Natural killer cell (primary cell): ENCODE results near the gene AIRE. TPM values are rescaled to one million over a fixed set of nuclear protein-coding genes. Genes with fewer than 3 reads are reported as not detected.
"Not testable (repeated sequence)": the region's sequence is repeated elsewhere in the genome, so short reads cannot be mapped to it uniquely, and the experiment has no call there.

Experiments
- ATAC-seq, 3 donors: fragments of 150-1000 bp in 2 of 3; fragments of 200-7000 bp in 1 of 3; cut with Tn5 transposase; 1 replicate in 1 of 3; 2 replicates in 2 of 3; pipeline ENCODE4 v1.10.0; 2021; ENCODE audit warnings: mild to moderate bottlenecking in 2 of 3, moderate library complexity in 2 of 3
- DNase-seq, 2 donors: peaks; one replicate each; pipeline versions ENCODE4 v3.0.0 to v3.0.0-alpha.2; 2013 to 2021; ENCODE audit warnings: mixed read lengths in 1 of 2
- H3K27ac ChIP-seq: one replicate; pipeline ENCODE4 v1.5.1; 2013; ENCODE audit warnings: mild to moderate bottlenecking, low read length
- H3K27me3 ChIP-seq: one replicate; pipeline ENCODE4 v1.6.1; 2013; ENCODE audit warnings: low read length; ENCODE audit not compliant: control insufficient read depth, insufficient read depth
- H3K36me3 ChIP-seq: one replicate; pipeline ENCODE4 v1.6.1; 2013; ENCODE audit warnings: low read length; ENCODE audit not compliant: control insufficient read depth, insufficient read depth
- H3K4me1 ChIP-seq: one replicate; pipeline ENCODE4 v1.6.1; 2013; ENCODE audit warnings: low read length; ENCODE audit not compliant: control insufficient read depth, insufficient read depth
- H3K4me3 ChIP-seq: one replicate; pipeline ENCODE4 v1.5.1; 2013; ENCODE audit warnings: low read length
- H3K9me3 ChIP-seq: one replicate; pipeline ENCODE4 v1.6.1; 2013; ENCODE audit warnings: low read length; ENCODE audit not compliant: control insufficient read depth, insufficient read depth
- H3K27ac Mint-ChIP-seq, 2 donors: one replicate each; pipeline ENCODE4 v1.8.0; 2022; ENCODE audit warnings: mild to moderate bottlenecking in 2 of 2, mixed read lengths in 2 of 2, moderate library complexity in 1 of 2
- H3K27me3 Mint-ChIP-seq, 2 donors: one replicate each; pipeline ENCODE4 v1.8.0; 2022; ENCODE audit warnings: low read depth in 2 of 2, mixed read lengths in 2 of 2
- H3K36me3 Mint-ChIP-seq: one replicate; pipeline ENCODE4 v1.8.0; 2022; ENCODE audit warnings: mixed read lengths
- H3K4me1 Mint-ChIP-seq, 2 donors: one replicate each; pipeline ENCODE4 v1.8.0; 2022; ENCODE audit warnings: mixed read lengths in 2 of 2
- H3K4me3 Mint-ChIP-seq: one replicate; pipeline ENCODE4 v1.8.0; 2022; ENCODE audit warnings: mild to moderate bottlenecking, moderate library complexity, mixed read lengths
- H3K9me3 Mint-ChIP-seq, 2 donors: one replicate each; pipeline ENCODE4 v1.8.0; 2022; ENCODE audit warnings: mixed read lengths in 2 of 2
- WGBS: methylation state at CpG from one replicate; pipeline ENCODE4 v1.1.7; 2013; ENCODE audit warnings: missing lambda C conversion rate; ENCODE audit not compliant: insufficient coverage; 5-methylcytosine and 5-hydroxymethylcytosine counted together
- intact Hi-C: fragments of 100-400 bp; cut with micrococcal nuclease; formaldehyde crosslinking; loops from one replicate; pipeline ENCODE4 v1.14.2; 2022
- total RNA-seq, 4 donors: library from RNA; stranded (reverse); fragments of 120-200 nt in 1 of 4; gene quantifications; one replicate each; pipeline versions ENCODE4 v1.2.3 to v1.2.4, GENCODE V29; 2013 to 2022
- TF ChIP-seq, protein P1 (sequence below): fragments of 200-600 bp; IDR thresholded peaks from one replicate; pipeline ENCODE4 v1.8.0; 2022; ENCODE audit warnings: antibody characterized with exemption

AIRE gene
- total RNA-seq, 3 donors from 2014 or later (not counting 1 experiment from before 2014, with no cell fraction given) = not detected

DNA sequence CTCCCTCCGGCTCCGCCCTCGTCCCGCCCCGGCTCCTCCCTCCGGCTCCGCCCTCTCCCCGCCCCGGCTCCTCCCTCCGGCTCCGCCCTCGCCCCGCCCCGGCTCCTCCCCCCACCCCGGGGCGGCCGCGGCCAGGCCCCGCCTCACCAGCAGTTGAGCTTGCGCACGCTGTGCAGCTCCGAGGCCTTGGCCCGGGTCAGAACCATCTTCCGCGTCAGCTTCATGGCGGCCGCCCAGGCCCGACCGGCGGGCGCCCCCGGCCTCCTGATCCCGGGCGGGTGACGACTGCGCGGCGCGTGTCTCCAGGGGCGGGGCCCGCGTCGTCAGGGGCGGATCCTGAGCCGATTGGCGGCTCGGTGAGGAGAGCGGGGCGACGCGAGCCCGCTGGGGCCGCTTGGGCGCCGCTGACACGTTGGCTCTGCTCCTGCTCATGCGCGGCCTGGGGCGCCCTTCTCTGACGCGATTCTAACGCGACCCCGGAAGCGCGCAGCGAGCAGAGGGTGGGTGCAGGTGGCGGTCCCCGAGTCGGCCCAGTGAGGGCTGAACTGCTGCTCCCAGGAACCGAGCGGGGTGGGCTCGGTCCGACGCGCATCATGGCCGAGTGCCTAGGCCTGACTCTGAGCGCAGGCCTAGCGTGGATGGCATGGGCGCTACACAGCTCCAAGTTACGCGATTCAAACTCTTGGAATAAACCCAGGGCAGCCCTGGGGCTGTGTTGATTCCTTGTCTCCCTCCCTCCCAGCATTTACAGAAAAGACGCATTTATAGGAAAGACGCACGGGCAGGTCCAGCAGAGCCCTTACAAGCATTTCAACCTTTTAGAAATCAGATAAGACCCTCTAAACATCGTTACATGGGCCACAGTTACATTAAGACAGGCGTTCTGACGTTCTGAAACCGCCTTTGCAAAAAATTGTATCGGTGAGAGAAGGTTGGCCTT is 53.6 kb downstream of the AIRE start, which contains the start of gene CFAP410:
Gene CFAP410, minus strand, starts transcription at position 420 of the 940 bp plus-strand sequence. Its CDS starts 196 bp downstream, at position 224.
- Histone ChIP-seq H3K9me3 (no peaks in the 10 kb centered on the region), H3K4me3 (peak within 1 kb of the TSS; percentile 85), H3K27ac (peak within 1 kb of the TSS; percentile 97), H3K27me3 (no peaks in the 10 kb centered on the region), H3K36me3 (peaks cover 7% of the 10 kb centered on the region), H3K4me1 (peaks cover 26% of the 10 kb centered on the region)
- Mint-ChIP-seq H3K36me3 (no peaks in the 10 kb centered on the region), H3K27me3 (no peaks in the 10 kb centered on the region), H3K9me3 (no peaks in the 10 kb centered on the region), H3K4me3 (peak within 1 kb of the TSS; percentile 92), H3K4me1 (peaks cover 25% of the 10 kb centered on the region in 2 donors), H3K27ac (peak within 1 kb of the TSS; percentile 97)
- peak; percentile 96 to 97 for DNase-seq
- intact Hi-C loops = no loop called here
- under 1% methylated on average over 80 of the region's 90 CpGs for WGBS
- ATAC-seq = peak; percentile 85 to 93 (median 85)
- TF ChIP-seq, protein P1, sequence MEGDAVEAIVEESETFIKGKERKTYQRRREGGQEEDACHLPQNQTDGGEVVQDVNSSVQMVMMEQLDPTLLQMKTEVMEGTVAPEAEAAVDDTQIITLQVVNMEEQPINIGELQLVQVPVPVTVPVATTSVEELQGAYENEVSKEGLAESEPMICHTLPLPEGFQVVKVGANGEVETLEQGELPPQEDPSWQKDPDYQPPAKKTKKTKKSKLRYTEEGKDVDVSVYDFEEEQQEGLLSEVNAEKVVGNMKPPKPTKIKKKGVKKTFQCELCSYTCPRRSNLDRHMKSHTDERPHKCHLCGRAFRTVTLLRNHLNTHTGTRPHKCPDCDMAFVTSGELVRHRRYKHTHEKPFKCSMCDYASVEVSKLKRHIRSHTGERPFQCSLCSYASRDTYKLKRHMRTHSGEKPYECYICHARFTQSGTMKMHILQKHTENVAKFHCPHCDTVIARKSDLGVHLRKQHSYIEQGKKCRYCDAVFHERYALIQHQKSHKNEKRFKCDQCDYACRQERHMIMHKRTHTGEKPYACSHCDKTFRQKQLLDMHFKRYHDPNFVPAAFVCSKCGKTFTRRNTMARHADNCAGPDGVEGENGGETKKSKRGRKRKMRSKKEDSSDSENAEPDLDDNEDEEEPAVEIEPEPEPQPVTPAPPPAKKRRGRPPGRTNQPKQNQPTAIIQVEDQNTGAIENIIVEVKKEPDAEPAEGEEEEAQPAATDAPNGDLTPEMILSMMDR = no peak

DNA sequence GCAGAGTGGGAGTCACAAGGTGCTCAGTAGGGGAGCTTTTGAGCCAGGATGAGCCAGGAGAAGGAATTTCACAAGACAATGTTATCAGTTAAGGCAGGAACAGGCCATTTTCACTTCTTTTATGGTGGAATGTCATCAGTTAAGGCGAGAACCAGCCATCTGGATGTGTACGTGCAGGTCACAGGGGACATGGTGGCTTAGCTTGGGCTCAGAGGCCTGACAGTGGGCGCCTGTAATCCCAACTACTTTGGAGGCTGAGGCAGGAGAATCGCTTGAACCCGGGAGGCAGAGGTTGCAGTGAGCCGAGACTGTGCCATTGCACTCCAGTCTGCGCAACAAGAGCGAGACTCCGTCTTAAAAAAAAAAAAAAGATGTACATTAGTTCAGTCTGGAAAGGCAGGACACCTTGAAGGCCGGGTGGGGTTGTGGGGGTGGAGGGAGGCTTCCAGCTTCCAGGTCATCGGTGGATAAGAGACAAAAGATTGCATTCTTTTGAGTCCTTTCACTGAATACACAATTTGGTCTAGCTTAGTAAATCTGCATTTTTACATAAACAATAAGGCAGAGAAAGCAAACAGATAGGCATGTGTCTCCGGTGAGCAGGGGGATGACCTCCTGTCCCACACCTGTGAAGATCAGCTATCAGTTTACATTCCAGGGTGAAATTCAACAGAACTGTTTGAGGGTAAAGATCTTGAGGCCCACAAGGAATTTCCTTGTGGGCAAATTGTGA is 56.2 kb downstream of the AIRE start:
- H3K36me3 Mint-ChIP-seq, ATAC-seq, H3K36me3 ChIP-seq, DNase-seq, H3K9me3 Mint-ChIP-seq, H3K27me3 ChIP-seq, H3K27ac ChIP-seq, intact Hi-C loops, H3K4me3 ChIP-seq, H3K27ac Mint-ChIP-seq, H3K4me3 Mint-ChIP-seq, H3K27me3 Mint-ChIP-seq, H3K9me3 ChIP-seq: not testable (repeated sequence)
- 93% methylated on average over 12 of the region's 12 CpGs for WGBS
- H3K4me1 ChIP-seq = peaks cover 23% of the 10 kb centered on the region
- H3K4me1 Mint-ChIP-seq = peaks cover 21 to 25% of the 10 kb centered on the region in 2 donors

DNA sequence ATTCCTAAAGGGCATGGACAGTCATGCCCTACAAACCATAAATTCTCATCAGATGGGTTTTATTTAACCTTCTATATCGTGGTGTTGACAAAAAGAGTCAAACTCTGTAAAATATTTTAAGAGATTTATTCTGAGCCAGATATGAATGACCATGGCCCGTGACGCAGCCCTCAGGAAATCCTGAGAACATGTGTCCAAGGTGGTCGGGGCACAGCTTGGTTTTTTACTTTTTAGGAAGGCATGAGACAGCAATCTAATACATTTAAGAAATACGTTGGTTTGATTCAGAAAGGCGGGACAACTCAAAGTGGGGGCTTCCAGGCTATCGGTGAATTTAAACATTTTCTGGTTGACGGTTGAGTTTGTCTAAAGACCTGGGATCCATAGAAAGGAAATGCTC is 57.3 kb downstream of the AIRE start:
- H3K36me3 ChIP-seq, H3K9me3 ChIP-seq, H3K4me3 ChIP-seq, H3K27ac Mint-ChIP-seq, H3K27me3 ChIP-seq, DNase-seq, H3K36me3 Mint-ChIP-seq, H3K27me3 Mint-ChIP-seq, ATAC-seq, intact Hi-C loops, H3K9me3 Mint-ChIP-seq, H3K27ac ChIP-seq: not testable (repeated sequence)
- H3K4me3 Mint-ChIP-seq = peak overlapping the region; percentile 21
- H3K4me1 Mint-ChIP-seq = peaks cover 17% of the 10 kb centered on the region in 2 donors
- H3K4me1 ChIP-seq = peaks cover 22% of the 10 kb centered on the region
- WGBS = 79% methylated on average over 7 of the region's 8 CpGs

DNA sequence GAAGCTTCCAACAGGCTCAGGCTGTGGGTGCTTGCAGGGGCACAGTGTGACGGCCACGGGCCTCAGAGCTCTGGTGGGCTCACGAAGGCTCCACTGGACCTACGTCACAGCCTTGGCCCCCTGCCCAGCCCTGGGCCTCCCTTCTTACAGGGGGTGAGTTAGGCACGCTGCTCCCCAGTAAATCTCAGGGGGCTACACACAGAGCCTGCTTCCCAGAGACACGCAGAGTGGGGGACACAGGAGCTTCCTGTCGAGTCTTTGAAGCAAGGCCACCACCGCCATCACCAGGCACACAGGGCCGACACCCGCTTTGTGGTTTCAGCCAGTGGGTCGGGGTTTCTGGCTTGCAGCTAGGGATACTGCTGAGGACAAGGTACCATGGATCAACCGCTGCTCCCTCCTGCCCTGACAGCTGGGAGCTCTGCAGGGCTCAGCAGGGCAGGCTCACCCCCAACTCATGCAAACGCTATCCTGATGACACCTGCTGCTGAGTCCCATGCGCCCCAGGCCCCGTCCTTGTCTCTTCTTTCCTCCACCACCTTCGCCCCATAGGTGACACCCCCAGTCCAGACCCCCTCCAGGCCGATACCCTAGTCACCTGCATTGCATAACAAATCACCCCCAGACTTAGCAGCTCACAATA is 59.0 kb downstream of the AIRE start:
- no peaks in the 10 kb centered on the region for H3K36me3 Mint-ChIP-seq
- 71% methylated on average over 17 of the region's 17 CpGs for WGBS
- Histone ChIP-seq H3K36me3 (no peaks in the 10 kb centered on the region), H3K9me3 (no peaks in the 10 kb centered on the region), H3K4me1 (peaks cover 18% of the 10 kb centered on the region), H3K4me3 (no peak overlapping the region), H3K27ac (no peak overlapping the region), H3K27me3 (peaks cover 8% of the 10 kb centered on the region)
- H3K9me3 Mint-ChIP-seq = no peaks in the 10 kb centered on the region
- intact Hi-C loops = no loop called here
- no peak for ATAC-seq
- H3K27me3 Mint-ChIP-seq = peaks cover 0 to 9% of the 10 kb centered on the region in 2 donors
- H3K27ac Mint-ChIP-seq = no peak overlapping the region
- DNase-seq = no peak
- TF ChIP-seq, protein P1 = no peak
- peaks cover 11 to 14% of the 10 kb centered on the region in 2 donors for H3K4me1 Mint-ChIP-seq
- no peak overlapping the region for H3K4me3 Mint-ChIP-seq
